ENCODE results near the gene PACRG. TPM values are rescaled to one million over a fixed set of nuclear protein-coding genes. Genes with fewer than 3 reads are reported as not detected.

The PACRG gene
- total RNA-seq, 2 donors from 2014 or later: 0.14 to 3.9 TPM

DNA sequence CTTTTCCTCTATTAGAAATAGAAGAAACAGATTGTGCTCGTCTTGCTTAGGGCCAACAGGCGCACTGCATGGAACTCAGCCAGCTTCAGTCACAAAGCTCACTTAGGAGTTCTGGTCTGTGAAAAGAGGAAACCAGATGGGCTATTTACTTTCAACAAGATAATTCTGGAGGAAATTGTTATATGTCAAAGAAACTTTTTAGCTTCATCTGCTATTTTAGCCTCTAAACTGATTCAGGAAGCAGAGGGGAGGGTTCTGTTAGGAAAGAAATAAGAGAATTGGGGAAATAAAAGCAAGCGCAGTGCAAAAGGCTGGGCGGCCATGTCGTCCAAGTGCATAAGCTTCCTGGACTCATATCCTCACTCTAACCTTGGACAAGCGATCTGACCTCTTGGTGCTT, 21.5 kb upstream of the PACRG start:
- intact Hi-C loops (cut with DNase I): no loop called here
- DNase-seq (ENCODE audit: low spot score): peak; percentile 85

DNA sequence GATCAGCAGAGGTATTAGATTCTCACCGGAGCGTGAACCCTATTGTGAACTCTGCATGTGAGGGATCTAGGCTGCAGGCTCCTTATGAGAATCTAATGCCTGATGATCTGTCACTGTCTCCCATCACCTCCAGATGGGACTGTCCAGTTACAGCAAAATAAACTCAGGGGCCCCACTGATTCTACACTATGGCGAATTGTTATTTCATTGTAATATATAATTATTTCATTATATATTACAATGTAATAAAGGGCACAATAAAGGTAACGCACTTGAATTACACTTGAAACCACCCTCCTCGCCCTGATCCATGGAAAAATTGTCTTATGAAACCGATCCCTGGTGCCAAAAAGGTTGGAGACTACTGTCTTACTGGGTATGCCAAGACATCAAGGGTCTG, 18.8 kb upstream of the PACRG start:
- intact Hi-C loops (cut with DNase I): no loop called here
- no peak for DNase-seq (ENCODE audit: low spot score)

DNA sequence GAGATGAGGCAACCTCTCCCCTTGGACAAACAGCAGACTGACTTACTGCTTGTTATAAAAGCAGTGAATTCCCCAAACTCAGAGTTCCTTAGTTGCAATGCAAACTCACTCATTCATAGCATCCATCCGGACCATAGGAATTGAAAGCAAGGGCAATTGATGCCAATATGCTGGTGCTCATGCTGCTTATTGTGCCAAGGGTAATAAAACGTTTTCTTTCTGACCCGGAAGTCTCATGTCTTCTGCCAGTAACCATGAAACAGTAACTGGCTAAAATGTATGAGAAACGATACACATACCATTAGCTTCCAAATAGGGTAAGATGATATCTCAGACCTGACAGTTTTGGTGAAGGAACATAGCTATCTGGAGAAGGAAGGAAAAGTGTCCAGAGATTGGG, 18.3 kb upstream of the PACRG start:
- intact Hi-C loops (cut with DNase I): no loop called here

DNA sequence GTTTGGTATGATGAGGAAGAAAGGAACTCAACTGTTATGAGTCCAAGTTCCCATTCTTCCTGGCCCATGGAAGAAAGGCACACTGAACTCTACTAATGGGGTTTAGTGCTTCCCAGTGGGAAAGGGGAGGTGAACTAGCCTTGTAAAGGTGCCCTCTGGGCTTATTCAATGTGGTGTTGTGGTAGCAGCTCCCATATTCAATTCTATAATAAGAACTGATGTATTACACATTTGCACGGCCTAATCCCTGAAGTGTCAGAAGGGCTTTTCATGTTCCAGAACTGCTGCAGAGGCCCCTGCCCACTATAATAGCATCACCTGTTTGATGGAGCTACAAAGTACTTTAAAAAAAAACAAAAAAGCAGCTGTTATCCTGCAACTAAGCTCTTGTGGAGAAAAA, 17.4 kb upstream of the PACRG start:
- DNase-seq (ENCODE audit: low spot score): no peak
- intact Hi-C loops (cut with DNase I): no loop called here

More for the DNA sequence above, 18.3 kb upstream of the PACRG start:
- no peak for DNase-seq (ENCODE audit: low spot score)

DNA sequence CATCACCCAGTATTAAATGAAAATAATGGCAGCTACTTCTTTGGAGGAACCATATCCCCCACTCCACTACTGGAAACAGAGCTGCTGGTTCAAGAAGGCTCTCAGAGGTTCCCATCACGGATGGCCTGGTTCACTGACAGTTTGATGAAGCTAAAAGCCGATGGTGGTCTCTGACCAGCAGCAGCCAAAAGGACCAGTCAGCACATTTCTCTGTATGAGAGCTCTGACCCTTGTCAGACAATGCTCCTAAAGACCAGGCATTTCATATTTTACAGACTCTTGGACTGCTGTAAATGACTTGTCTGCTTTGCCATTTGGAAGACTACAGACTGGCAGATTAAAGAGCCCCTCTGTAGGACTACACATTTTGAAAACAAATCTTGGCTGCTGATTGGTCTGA, 16.8 kb upstream of the PACRG start:
- intact Hi-C loops (cut with DNase I): no loop called here
- no peak for DNase-seq (ENCODE audit: low spot score)

DNA sequence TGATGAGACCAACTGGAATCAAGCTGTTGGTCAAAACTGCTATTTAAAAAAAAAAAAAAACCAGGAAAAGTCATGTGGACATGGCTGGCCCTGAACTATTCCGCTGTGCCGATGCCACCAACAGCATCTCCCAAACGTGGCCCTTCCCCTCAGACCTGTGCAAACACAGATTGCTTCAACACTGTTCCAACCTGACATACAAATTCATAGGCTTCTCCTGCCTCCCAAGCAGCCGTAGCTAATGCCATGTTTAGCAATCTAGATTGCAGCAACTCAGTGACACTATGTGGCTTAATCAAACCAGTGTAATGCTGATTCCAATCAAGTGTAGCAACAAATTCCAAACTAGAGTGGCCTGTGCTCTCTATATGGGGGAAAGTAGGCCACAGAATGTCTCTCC, 16.4 kb upstream of the PACRG start:
- intact Hi-C loops (cut with DNase I): no loop called here
- no peak for DNase-seq (ENCODE audit: low spot score)

DNA sequence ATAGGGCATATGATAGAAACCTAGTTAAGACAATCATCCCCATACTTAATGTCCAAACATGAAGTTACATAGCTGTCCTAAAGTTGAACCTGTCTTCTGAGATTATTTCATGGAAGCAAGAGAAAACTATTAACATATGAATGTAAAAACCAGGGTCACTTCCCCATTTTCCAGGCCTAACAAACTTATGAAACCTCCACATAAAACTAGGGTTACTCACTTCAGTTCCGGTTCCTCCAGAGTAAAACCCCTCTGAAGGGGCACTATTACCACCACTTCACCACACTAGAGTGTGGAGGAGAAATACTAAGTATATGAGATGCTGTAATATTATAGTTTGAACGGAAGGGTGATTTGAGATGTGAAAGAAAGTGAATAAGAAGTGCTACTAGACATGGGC, 15.1 kb upstream of the PACRG start:
- intact Hi-C loops (cut with DNase I): no loop called here
- DNase-seq (ENCODE audit: low spot score): no peak

DNA sequence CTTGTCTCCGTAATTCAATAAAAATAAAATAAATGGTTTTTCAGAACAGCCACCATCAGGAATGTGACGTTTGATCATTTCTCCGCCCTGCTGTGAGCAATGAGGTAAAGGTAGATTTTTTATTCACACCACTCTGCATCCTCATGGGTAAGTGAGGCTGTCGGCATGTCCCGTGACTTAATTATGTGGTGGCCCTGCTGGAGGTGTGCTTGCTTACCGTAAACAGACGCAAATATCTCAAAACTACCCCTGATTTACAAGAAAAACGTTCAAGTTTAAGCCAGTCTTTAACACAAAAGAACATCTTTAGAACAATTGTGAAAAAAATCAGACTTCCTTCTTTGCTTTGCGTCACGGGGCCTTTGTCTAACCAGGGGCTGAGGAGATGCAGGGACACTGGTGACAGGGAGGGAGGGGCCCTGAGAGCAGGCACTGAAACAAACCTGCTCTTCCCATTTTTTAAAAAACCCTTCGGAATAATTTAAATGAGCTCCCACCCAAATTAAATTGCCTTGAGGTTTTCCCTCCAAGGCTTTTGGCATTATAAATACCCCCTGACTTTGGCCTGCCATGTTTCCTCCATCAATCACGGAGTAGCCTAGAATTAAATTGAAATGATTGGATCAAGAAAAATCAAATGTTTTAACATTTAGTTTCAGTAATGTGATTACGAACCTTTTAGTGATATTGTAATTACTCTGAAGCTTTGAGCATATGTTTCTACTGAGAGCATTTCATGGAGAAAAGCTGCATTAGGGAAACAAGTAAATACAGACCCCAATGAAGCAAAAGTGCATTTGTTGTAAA, 13.6 kb upstream of the PACRG start:
- intact Hi-C loops (cut with DNase I): no loop called here
- no peak for DNase-seq (ENCODE audit: low spot score)

DNA sequence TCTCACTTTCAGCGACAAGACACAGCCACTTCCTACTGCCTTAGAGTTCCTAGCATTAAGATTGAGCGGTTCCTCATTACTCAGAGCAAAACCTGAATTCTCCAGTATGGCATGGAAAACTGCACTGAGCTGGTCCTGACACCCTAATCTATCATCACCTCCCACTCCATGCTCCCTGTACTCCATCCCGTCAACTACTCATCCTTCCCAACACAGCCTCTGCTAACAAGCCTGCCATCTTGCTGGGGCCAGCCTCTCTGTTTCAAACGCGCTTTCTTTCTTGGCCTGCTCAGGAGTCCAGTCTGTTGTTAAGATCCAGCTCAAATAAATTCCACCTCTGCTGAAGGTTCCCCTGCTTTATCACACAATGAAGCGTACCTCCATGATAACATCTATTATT, 12.2 kb upstream of the PACRG start:
- DNase-seq (ENCODE audit: low spot score): no peak
- intact Hi-C loops (cut with DNase I): no loop called here

DNA sequence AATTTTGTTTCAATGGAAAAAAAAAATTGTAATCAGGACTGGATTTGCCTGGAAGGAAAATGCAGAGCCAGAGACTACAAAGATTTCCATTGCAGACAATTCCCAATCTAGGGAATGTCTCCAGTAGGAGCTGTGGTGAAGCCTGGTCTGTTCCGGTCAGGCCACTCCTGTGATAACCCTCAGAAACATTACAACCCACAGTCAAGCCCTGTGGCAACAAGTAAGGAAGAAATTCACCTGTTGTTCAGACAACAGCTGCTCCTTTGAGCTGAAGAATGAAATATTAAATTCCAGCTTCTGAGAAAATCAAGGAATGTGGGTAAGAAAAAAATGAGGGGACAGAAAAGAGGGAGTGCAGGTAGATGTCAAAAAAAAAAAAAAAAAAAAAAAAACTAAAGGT, 8.2 kb upstream of the PACRG start:
- intact Hi-C loops (cut with DNase I): no loop called here

DNA sequence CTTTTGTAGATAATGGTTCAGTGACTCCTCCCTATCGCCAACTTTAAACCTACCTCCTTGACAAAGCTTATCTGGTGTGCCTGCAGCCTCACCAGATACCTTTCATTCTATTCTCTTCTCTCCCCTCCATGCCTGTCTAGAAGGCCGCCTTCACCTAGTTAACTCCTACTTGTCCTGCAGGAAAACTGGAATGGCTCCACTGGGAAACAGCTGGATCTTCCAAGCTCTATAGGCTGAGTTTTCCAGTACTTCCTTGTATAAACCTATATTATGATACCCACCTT, 6.4 kb upstream of the PACRG start:
- no peak for DNase-seq (ENCODE audit: low spot score)
- intact Hi-C loops (cut with DNase I): no loop called here

More for the DNA sequence above, 8.2 kb upstream of the PACRG start:
- DNase-seq (ENCODE audit: low spot score): no peak

DNA sequence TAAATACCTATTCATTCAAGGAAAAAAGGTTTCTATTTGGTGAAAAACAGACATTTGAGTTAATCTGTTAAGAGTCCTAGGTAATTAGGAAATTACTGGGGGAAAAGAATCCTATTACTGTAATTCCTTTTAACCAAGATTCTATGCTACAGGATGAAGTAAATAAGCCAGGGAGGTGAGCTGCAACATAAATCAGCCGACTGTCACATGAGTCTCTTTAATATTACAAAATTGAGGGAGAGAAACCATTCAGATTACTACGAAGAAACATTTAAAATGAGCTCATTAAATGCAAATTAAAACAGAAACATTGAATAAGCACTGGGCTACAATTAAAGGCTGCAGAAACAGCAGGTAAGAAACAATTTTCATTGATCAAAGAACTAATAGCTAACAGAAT, 5.5 kb upstream of the PACRG start:
- intact Hi-C loops (cut with DNase I): no loop called here
- DNase-seq (ENCODE audit: low spot score): no peak

DNA sequence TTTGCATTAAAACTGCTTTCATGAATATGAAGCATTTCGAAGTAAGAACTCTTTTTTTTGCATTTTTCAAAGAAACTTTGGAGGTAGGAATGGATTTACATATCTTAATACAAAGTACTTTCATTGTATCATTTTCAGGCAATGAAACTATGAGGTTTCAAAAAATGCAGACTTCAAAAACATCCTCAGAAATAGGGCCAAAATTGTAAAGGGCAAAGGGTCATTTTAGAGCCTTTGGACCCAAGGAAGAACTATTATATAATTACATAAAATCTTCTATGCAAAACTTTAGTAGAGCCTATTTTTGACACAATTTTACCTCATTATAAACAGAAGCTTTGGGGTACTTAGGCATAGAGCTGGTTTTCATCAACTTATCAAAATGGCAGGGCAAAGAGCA, 5.1 kb upstream of the PACRG start:
- intact Hi-C loops (cut with DNase I): no loop called here

DNA sequence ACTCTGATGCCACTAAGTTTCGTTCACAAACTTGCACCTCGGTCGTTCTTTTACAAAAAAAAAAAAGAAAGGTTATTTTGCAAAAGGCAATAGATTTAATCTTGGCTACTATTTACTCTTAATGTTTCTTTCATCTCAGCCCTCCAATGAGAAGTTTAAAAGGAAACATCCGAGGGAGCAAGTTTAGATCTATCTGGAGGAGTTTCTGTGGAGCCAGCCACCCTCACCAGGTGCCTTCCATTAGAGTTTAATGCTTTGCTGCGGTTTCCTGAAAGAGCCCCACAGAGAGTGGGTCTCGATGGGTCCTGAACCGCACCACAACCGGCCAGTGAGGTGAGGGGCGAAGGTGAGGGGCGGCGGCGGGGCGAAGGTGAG, 840 bp upstream of the PACRG start:
- no peak for DNase-seq (ENCODE audit: low spot score)
- intact Hi-C loops (cut with DNase I): no loop called here

More for the DNA sequence above, 5.1 kb upstream of the PACRG start:
- DNase-seq (ENCODE audit: low spot score): no peak

DNA sequence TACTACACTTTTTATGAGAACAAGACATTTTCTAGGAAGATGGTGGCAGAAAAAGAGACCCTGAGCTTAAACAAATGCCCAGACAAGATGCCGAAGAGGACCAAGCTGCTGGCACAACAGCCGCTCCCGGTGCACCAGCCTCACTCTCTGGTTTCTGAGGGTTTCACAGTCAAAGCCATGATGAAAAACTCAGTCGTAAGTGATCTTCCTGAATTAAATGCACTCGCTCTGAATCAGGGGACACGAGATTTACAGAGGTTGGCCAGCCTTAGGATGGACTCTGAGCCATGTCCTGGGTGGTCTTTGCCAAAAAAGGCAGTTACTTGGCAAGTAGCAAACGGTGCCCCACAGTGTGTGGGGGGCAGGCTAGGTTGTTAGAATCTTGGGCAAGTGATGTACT, 423 bp downstream of the PACRG start:
- no peak for DNase-seq (ENCODE audit: low spot score)
- intact Hi-C loops (cut with DNase I): no loop called here

DNA sequence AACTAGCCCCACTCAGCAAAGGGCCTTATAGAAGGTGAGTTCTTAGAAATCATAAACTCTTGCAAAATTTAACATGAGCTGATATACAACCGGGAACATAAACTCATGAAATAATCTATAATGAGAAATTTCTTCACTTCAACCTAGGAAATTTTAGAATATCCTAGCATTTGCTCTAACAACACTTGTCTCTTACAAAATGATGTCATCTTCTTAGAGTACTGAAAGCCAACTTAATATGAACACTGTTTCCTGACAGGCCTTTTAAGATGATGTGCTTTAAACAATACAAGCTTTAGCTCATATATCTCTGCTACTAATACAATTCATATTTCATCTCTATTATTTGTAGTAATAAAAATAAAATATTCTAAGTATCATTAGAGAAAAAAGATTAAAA, 932 bp downstream of the PACRG start:
- intact Hi-C loops (cut with DNase I): no loop called here
- DNase-seq (ENCODE audit: low spot score): no peak

DNA sequence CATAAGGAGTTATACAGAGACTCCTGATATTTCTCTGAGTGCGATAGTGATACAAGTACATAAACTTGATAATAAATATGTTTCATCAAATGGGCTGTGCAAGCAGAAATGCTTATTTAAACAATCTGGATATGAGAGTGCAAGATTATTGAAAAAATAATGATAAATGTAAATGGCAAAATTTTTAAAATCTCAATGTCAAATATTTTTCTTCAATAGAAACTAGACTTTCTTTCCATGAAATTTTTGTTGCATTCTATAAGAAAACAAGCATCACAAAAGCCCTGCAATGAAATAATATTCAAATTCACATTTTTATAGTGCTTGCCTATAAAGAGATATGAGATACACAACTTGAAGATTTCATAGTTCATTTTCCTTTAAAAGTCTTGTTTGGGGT, 2.7 kb downstream of the PACRG start:
- DNase-seq (ENCODE audit: low spot score): no peak
- intact Hi-C loops (cut with DNase I): no loop called here

DNA sequence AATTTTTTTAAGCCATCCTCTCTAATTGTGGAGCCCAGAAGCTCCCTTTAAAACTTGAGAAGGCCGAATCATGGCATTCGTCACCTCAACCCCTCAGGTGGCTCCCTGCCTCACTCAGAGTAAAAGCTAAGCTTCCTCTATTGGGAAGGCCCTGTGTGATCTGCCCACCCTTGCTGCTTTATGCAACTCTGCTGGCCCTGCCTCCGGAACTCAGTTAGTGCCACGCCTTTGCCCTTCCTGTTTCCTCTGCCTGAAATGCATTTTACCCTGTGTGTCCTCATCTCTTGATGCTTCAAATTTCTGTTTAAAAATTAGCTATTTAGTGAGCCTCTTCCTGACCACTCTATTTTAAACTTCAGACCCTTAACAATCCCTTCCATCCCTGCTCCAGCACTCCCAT, 5.7 kb downstream of the PACRG start:
- intact Hi-C loops (cut with DNase I): no loop called here
- no peak for DNase-seq (ENCODE audit: low spot score)

DNA sequence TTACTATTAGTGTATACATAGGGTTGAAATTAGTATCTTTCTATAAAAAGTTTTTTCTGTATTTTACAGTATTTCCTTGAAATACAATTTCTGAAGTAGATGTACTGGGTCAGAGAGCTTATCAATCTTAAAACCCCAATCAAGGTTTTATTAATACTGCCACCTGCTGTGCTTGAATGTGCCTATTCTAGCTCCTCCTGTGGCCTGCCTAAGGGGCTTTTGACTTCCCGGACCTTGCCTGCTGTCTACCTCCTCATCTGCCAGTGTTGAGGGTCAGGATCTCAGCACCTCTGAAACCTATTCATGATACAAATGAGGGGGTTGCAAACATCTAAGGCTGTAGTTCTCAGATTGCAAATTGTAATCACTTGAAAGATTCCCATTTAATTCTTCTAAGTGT, 9.2 kb downstream of the PACRG start:
- intact Hi-C loops (cut with DNase I): no loop called here

DNA sequence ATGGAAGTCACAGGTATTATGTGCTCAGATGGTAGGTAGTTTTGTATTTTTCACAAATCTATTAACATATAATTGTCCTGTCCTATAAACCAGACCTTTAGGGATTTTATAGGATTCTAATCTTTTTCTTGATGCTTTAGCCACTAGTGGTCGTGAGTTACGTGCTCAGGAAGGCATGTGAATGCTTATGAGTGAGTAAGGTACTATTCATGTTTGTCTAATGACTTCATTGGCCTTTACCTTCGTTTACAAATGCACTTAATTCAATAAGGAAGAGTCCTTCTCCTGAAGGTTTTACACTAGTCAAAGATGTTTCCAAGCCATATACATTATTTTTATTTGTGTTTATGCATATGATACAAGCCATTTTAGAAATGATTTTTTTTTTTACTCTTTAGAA, 23.0 kb downstream of the PACRG start:
- intact Hi-C loops (cut with DNase I): no loop called here
- DNase-seq (ENCODE audit: low spot score): no peak

More for the DNA sequence above, 9.2 kb downstream of the PACRG start:
- DNase-seq (ENCODE audit: low spot score): no peak

DNA sequence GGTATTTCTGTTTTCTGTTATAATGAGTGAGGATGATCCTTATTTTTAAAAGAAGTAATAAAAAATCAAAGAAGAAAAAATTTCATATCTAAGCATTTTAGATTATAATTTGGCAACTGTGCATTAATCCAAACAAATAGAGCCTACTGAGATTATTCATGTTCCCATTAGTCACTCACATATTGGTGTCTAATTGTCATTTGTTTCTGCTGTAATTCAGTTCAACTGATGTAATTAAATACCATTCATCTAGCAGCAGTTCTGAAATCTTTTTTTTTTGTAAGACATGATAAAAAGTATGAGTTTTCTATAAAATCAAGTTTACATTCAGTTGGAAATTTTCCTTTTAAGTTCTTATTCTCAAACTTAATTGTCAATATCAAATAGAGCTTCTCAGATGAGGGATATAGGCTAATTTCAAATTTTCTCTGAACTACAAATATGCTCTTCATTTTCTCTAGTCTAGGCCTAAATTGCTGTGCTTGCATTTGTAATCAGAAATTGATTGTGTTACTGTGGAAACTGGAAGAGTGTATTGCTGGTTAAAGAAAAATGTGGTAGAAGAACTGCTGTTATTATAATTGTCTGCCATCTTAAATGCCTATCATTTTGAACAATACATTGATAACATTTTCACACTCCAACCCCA, 23.6 kb downstream of the PACRG start:
- intact Hi-C loops (cut with DNase I): no loop called here
- DNase-seq (ENCODE audit: low spot score): no peak

DNA sequence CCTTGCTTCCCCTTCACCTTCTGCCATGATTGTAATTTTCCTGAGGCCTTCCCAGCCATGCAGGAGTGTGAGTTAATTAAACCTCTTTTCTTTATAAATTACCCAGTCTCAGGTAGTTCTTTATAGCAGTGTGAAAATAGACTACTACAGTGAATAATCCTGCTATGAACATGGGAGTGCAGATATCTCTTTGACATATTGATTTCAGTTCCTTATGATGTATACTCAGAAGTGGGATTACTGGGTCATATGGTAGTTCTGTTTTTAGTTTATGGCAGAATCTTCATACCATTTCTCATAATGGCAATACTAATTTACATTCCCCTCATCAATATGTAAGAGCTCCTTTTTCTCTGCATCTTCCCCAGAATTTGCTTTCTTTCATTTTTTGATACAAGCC, 26.0 kb downstream of the PACRG start:
- DNase-seq (ENCODE audit: low spot score): no peak
- intact Hi-C loops (cut with DNase I): no loop called here

Data from posterior vena cava (tissue), 2 donors.